A549 (cell line): ENCODE results near the gene RPRD2. TPM values are rescaled to one million over a fixed set of nuclear protein-coding genes. Genes with fewer than 3 reads are reported as not detected.

Experiments used
- ATAC-seq, 2 experiments: fragments of 200-7000 bp in 1 of 2; fragments of >200 bp in 1 of 2; cut with Nextera tagmentation in 1 of 2; cut with Tn5 transposase in 1 of 2; 3 replicates each; pipeline versions ENCODE4 v1.8.0 to v1.9.1; 2018 to 2020; ENCODE audit warnings: mild to moderate bottlenecking in 1 of 2, moderate library complexity in 1 of 2
- CTCF ChIA-PET: fragments of 300-600 bp; sonication (Branson Sonifier 250); formaldehyde crosslinking; extraction: SDS; loops from one replicate; lab custom pipeline; 2021; ENCODE audit warnings: antibody characterized with exemption, inconsistent platforms; lab: Yijun Ruan, JAX
- POLR2A ChIA-PET: fragments of 350-600 bp; formaldehyde crosslinking; extraction: SDS; loops from one replicate; lab custom pipeline; 2021; ENCODE audit warnings: antibody characterized with exemption, inconsistent platforms; lab: Yijun Ruan, JAX
- DNase-seq, 2 experiments: peaks; one replicate each; pipeline versions ENCODE4 v3.0.0 to v3.0.0-alpha.2; 2011 to 2016; ENCODE audit warnings: low read depth in 1 of 2, low spot score in 1 of 2
- FAIRE-seq: peaks from 2 replicates; lab custom pipeline; 2011; peaks lifted over from hg19 to GRCh38; lab: Jason Lieb, UNC
- H3K27ac ChIP-seq, 2 experiments: fragments of >200 bp; sonication (Bioruptor Twin); formaldehyde crosslinking; 3 replicates each; pipeline ENCODE4 v1.5.1; 2016 to 2017
- H3K4me1 ChIP-seq: fragments of >200 bp; sonication (Bioruptor Twin); formaldehyde crosslinking; 3 replicates; pipeline ENCODE4 v1.6.1; 2016
- H3K4me2 ChIP-seq: fragments of >200 bp; sonication (Bioruptor Twin); formaldehyde crosslinking; 3 replicates; pipeline ENCODE4 v1.6.1; 2016
- H3K4me3 ChIP-seq: fragments of >200 bp; sonication (Bioruptor Twin); formaldehyde crosslinking; 3 replicates; pipeline ENCODE4 v1.5.1; 2016
- H3K9me3 ChIP-seq: fragments of >200 bp; sonication (Bioruptor Twin); formaldehyde crosslinking; 3 replicates; pipeline ENCODE4 v1.6.1; 2016
- CBX8 ChIP-seq: fragments of 200-600 bp; sonication (generic); IDR thresholded peaks from 2 replicates; pipeline ENCODE4 v1.6.1; 2016
- CEBPB ChIP-seq, 2 experiments: fragments of >200 bp in 1 of 2; sonication (Bioruptor Twin) in 1 of 2; formaldehyde crosslinking in 1 of 2; IDR thresholded peaks; 2 replicates each; pipeline ENCODE4 v1.6.1; 2012 to 2016
- CHD2 ChIP-seq: fragments of 150-350 bp; IDR thresholded peaks from 2 replicates; pipeline ENCODE4 v1.6.1; 2014; ENCODE audit warnings: low read length; ENCODE audit not compliant: partially characterized antibody
- EHMT2 ChIP-seq: fragments of 200-600 bp; sonication (generic); IDR thresholded peaks from 2 replicates; pipeline ENCODE4 v1.6.1; 2016; ENCODE audit warnings: antibody characterized with exemption, low read depth, mild to moderate bottlenecking, moderate library complexity
- FOSB ChIP-seq: fragments of 250-450 bp; sonication (Bioruptor Pico); IDR thresholded peaks from 2 replicates; pipeline ENCODE4 v1.5.0; 2020; ENCODE audit warnings: mild to moderate bottlenecking, moderate library complexity
- FOSL2 ChIP-seq, 2 experiments: fragments of 450-650 bp in 1 of 2; fragments of >200 bp in 1 of 2; sonication (Bioruptor Twin) in 1 of 2; formaldehyde crosslinking; IDR thresholded peaks; 2 replicates each; pipeline versions ENCODE4 v1.5.0 to v1.6.1; 2016 to 2020; ENCODE audit warnings: mild to moderate bottlenecking in 1 of 2, moderate library complexity in 1 of 2
- GATA3 ChIP-seq: IDR thresholded peaks from 2 replicates; pipeline ENCODE4 v1.6.1; 2012; ENCODE audit warnings: borderline replicate concordance
- HEYL ChIP-seq: fragments of 250-450 bp; sonication (Bioruptor Pico); IDR thresholded peaks from 2 replicates; pipeline ENCODE4 v1.8.0; 2021; ENCODE audit warnings: mild to moderate bottlenecking, moderate library complexity
- HOXA7 ChIP-seq: fragments of 250-450 bp; sonication (Bioruptor Pico); IDR thresholded peaks from 2 replicates; pipeline ENCODE4 v1.5.0; 2020; ENCODE audit warnings: mild to moderate bottlenecking, moderate library complexity
- HOXB13 ChIP-seq: fragments of 250-450 bp; sonication (Bioruptor Pico); IDR thresholded peaks from 2 replicates; pipeline ENCODE4 v1.5.0; 2020; ENCODE audit warnings: low read depth, mild to moderate bottlenecking, moderate library complexity
- KDM1A ChIP-seq: fragments of 200-600 bp; sonication (generic); IDR thresholded peaks from 2 replicates; pipeline ENCODE4 v1.6.1; 2016; ENCODE audit warnings: low read depth, mild to moderate bottlenecking
- KDM5A ChIP-seq: fragments of 200-600 bp; sonication (generic); IDR thresholded peaks from 2 replicates; pipeline ENCODE4 v1.6.1; 2016; ENCODE audit warnings: antibody characterized with exemption, mild to moderate bottlenecking
- MAFK ChIP-seq: fragments of 450-650 bp; IDR thresholded peaks from 2 replicates; pipeline ENCODE4 v1.6.1; 2014; ENCODE audit not compliant: partially characterized antibody
- MYC ChIP-seq: IDR thresholded peaks from 2 replicates; pipeline ENCODE4 v1.6.1; 2012; ENCODE audit warnings: mild to moderate bottlenecking, inconsistent platforms, low read length, improper control_type of control experiment, borderline replicate concordance
- NPAS2 ChIP-seq: fragments of 250-450 bp; sonication (Bioruptor Pico); IDR thresholded peaks from 2 replicates; pipeline ENCODE4 v1.8.0; 2022; ENCODE audit warnings: mild to moderate bottlenecking, moderate library complexity, borderline replicate concordance
- POLR2AphosphoS2 ChIP-seq: conservative IDR thresholded peaks from 2 replicates; pipeline ENCODE4 v1.6.1; 2012; ENCODE audit warnings: low read length, improper control_type of control experiment, inconsistent platforms
- RARB ChIP-seq: fragments of 250-450 bp; sonication (Bioruptor Pico); IDR thresholded peaks from 2 replicates; pipeline ENCODE4 v1.8.0; 2021; ENCODE audit warnings: mild to moderate bottlenecking, moderate library complexity
- RCOR1 ChIP-seq: fragments of 150-350 bp; IDR thresholded peaks from 2 replicates; pipeline ENCODE4 v1.6.1; 2014; ENCODE audit warnings: antibody characterized with exemption, low read length, low read depth
- RNF2 ChIP-seq: fragments of 200-600 bp; sonication (generic); IDR thresholded peaks from 2 replicates; pipeline ENCODE4 v1.6.1; 2016; ENCODE audit warnings: low read depth, mild to moderate bottlenecking, antibody characterized with exemption, moderate library complexity, borderline replicate concordance
- SMC3 ChIP-seq: fragments of >200 bp; sonication (Bioruptor Twin); formaldehyde crosslinking; IDR thresholded peaks from 3 replicates; pipeline ENCODE4 v1.6.1; 2018; ENCODE audit warnings: inconsistent platforms
- TFCP2L1 ChIP-seq: fragments of 250-450 bp; sonication (Bioruptor Pico); IDR thresholded peaks from 2 replicates; pipeline ENCODE4 v1.5.0; 2021; ENCODE audit warnings: mild to moderate bottlenecking
- ZC3H11A ChIP-seq: fragments of 450-650 bp; IDR thresholded peaks from 2 replicates; pipeline ENCODE4 v1.6.1; 2014; ENCODE audit warnings: antibody characterized with exemption, mild to moderate bottlenecking
- ZFP36 ChIP-seq: fragments of 450-650 bp; IDR thresholded peaks from 2 replicates; pipeline ENCODE4 v1.6.1; 2014; ENCODE audit warnings: borderline replicate concordance; ENCODE audit not compliant: partially characterized antibody
- ZNF302 ChIP-seq: fragments of 250-450 bp; sonication (Bioruptor Pico); IDR thresholded peaks from 2 replicates; pipeline ENCODE4 v1.9.0; 2021; ENCODE audit warnings: inconsistent platforms, mild to moderate bottlenecking, moderate library complexity
- WGBS: methylation state at CpG from one replicate; pipeline ENCODE4 v1.1.6; 2017; ENCODE audit errors: missing lambda C conversion rate; 5-methylcytosine and 5-hydroxymethylcytosine counted together
- polyA minus RNA-seq: library from RNA; depleted of rRNA, polyadenylated mRNA; stranded (reverse); fragments of >200 nt; gene quantifications from 2 replicates; pipeline ENCODE4 v1.2.3, GENCODE V29; 2011; rRNA and poly(A)+ RNA removed
- polyA plus RNA-seq, 4 experiments: library from polyadenylated mRNA; depleted of rRNA in 3 of 4; stranded (reverse); fragments of >200 nt; fragmentation: RNase III in 1 of 4; extraction: RNeasy Plus Mini Kit Qiagen cat#74134 plus additional on column Dnase treatment in 1 of 4; gene quantifications; 2 replicates in 3 of 4; 3 replicates in 1 of 4; pipeline ENCODE4 v1.2.3, GENCODE V29; 2011 to 2017
- TF ChIP-seq, protein P1 (sequence below): IDR thresholded peaks from 2 replicates; pipeline ENCODE4 v1.6.1; 2012
- TF ChIP-seq, protein P2 (sequence below): fragments of 150-350 bp; IDR thresholded peaks from 2 replicates; pipeline ENCODE4 v1.6.1; 2014; ENCODE audit warnings: low read depth, mild to moderate bottlenecking, low read length
- TF ChIP-seq, protein P3 (sequence below): fragments of 200-600 bp; sonication (generic); IDR thresholded peaks from 2 replicates; pipeline ENCODE4 v1.6.1; 2016; ENCODE audit warnings: antibody characterized with exemption, mild to moderate bottlenecking, moderate library complexity
- TF ChIP-seq, protein P4 (sequence below): fragments of >200 bp; sonication (Bioruptor Twin); formaldehyde crosslinking; IDR thresholded peaks from 3 replicates; pipeline ENCODE4 v1.5.1; 2016
- TF ChIP-seq, protein P5 (sequence below): fragments of 450-650 bp; IDR thresholded peaks from 2 replicates; pipeline ENCODE4 v1.6.1; 2014; ENCODE audit warnings: antibody characterized with exemption

RPRD2 gene
- polyA plus RNA-seq (2011; rRNA removed), result 20.8 and 21.1 TPM in 2 replicates
- polyA plus RNA-seq (2012; cell fraction: cytosol; rRNA removed), result 7.7 and 10.0 TPM in 2 replicates
- polyA plus RNA-seq (2012; cell fraction: nucleus; rRNA removed), result 9.9 and 12.3 TPM in 2 replicates
- polyA plus RNA-seq (2017; fragmentation: RNase III; extraction: RNeasy Plus Mini Kit Qiagen cat#74134 plus additional on column Dnase treatment), result 9.0 to 10.3 TPM (median 9.8 TPM) in 3 replicates
- 17.3 and 20.5 TPM in 2 replicates for polyA minus RNA-seq

DNA sequence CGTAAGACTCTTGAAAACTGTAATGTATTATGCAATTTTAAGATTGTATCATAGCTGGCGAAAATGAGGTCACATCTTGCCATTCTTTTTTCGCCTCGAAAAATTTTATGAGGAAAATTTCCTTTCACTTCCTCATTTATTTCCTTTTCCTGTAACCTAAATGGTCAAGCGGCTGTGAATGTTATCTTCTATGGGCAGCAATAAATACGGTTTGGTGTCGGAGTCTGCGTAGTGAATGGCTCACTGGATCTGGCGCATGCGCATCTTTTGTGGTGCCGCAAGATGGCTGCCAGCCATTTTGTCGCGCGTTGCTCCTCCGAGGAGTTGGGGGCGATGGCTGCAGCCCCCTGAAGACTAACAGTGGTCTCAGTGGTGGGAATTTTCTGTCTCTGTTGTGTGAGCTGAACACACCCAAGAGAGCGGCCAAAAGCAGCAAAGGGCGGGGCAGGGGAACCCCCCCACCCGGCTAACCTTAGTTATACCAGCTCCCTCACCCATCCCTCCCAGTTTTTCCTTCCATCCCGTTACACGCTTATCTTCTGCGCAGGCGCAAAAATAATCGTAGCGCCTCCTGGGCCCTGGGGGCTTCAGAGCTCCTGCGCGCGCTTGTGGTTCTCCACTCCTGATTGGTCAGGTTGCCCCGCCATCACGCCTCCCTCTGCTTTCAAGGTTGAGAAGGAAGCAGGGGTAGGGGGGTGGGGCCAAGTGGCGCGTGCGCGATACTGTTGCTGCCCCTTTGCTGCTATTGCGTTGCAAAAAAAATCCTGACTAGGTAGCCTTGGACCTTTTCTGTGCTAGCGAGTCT lies at the start of gene RPRD2:
TSS of gene RPRD2 (plus strand) at position 722 of the 805 bp plus-strand sequence. CDS start 568 bp downstream, outside the sequence.
- peak; percentile 99 to 100 for DNase-seq
- H3K27ac ChIP-seq, result peak within 1 kb of the TSS; percentile 94
- H3K4me1 ChIP-seq, result peaks cover 34% of the 10 kb centered on the region
- ChIA-PET POLR2A (interaction anchor here (0.5 to 2.4 kb wide), 33 partner anchors 8 to 562 kb away, joined by 3 to 17 read pairs (median 4); partner anchors contain the start of genes FALEC, GOLPH3L, MCL1 and SETDB1), CTCF (interaction anchor here (0.7 to 1.9 kb wide), 4 partner anchors 9 to 197 kb away, joined by 3 to 9 read pairs (median 4); no protein-coding TSS in a partner anchor)
- H3K4me2 ChIP-seq, result peak within 1 kb of the TSS; percentile 90
- ATAC-seq, result peak; percentile 89 to 94
- FAIRE-seq, result no peak
- H3K9me3 ChIP-seq, result no peaks in the 10 kb centered on the region
- H3K4me3 ChIP-seq, result peak within 1 kb of the TSS; percentile 68
- WGBS, result 1% methylated on average over 35 of the region's 36 CpGs
- no peak for TF ChIP-seq FOSB (CRISPR knock-in tag)
- no peak for TF ChIP-seq SMC3
- TF ChIP-seq TFCP2L1 (CRISPR knock-in tag), result no peak
- TF ChIP-seq HEYL, result no peak
- TF ChIP-seq ZNF302, result no peak
- TF ChIP-seq HOXB13 (CRISPR knock-in tag), result peak; percentile 39; the same call in 1 of the 2 replicates
- 0 out of 2 replicates have a peak, but pooled peaks have one; percentile 38 for TF ChIP-seq MYC
- TF ChIP-seq KDM1A, result no peak
- no peak for TF ChIP-seq KDM5A
- no peak for TF ChIP-seq RCOR1
- TF ChIP-seq, protein P1, sequence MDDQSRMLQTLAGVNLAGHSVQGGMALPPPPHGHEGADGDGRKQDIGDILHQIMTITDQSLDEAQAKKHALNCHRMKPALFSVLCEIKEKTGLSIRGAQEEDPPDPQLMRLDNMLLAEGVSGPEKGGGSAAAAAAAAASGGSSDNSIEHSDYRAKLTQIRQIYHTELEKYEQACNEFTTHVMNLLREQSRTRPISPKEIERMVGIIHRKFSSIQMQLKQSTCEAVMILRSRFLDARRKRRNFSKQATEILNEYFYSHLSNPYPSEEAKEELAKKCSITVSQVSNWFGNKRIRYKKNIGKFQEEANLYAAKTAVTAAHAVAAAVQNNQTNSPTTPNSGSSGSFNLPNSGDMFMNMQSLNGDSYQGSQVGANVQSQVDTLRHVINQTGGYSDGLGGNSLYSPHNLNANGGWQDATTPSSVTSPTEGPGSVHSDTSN, result no peak
- TF ChIP-seq, protein P2, sequence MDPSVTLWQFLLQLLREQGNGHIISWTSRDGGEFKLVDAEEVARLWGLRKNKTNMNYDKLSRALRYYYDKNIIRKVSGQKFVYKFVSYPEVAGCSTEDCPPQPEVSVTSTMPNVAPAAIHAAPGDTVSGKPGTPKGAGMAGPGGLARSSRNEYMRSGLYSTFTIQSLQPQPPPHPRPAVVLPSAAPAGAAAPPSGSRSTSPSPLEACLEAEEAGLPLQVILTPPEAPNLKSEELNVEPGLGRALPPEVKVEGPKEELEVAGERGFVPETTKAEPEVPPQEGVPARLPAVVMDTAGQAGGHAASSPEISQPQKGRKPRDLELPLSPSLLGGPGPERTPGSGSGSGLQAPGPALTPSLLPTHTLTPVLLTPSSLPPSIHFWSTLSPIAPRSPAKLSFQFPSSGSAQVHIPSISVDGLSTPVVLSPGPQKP, result no peak
- TF ChIP-seq NPAS2 (CRISPR knock-in tag), result no peak
- TF ChIP-seq, protein P3, sequence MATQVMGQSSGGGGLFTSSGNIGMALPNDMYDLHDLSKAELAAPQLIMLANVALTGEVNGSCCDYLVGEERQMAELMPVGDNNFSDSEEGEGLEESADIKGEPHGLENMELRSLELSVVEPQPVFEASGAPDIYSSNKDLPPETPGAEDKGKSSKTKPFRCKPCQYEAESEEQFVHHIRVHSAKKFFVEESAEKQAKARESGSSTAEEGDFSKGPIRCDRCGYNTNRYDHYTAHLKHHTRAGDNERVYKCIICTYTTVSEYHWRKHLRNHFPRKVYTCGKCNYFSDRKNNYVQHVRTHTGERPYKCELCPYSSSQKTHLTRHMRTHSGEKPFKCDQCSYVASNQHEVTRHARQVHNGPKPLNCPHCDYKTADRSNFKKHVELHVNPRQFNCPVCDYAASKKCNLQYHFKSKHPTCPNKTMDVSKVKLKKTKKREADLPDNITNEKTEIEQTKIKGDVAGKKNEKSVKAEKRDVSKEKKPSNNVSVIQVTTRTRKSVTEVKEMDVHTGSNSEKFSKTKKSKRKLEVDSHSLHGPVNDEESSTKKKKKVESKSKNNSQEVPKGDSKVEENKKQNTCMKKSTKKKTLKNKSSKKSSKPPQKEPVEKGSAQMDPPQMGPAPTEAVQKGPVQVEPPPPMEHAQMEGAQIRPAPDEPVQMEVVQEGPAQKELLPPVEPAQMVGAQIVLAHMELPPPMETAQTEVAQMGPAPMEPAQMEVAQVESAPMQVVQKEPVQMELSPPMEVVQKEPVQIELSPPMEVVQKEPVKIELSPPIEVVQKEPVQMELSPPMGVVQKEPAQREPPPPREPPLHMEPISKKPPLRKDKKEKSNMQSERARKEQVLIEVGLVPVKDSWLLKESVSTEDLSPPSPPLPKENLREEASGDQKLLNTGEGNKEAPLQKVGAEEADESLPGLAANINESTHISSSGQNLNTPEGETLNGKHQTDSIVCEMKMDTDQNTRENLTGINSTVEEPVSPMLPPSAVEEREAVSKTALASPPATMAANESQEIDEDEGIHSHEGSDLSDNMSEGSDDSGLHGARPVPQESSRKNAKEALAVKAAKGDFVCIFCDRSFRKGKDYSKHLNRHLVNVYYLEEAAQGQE, result no peak
- TF ChIP-seq, protein P4, sequence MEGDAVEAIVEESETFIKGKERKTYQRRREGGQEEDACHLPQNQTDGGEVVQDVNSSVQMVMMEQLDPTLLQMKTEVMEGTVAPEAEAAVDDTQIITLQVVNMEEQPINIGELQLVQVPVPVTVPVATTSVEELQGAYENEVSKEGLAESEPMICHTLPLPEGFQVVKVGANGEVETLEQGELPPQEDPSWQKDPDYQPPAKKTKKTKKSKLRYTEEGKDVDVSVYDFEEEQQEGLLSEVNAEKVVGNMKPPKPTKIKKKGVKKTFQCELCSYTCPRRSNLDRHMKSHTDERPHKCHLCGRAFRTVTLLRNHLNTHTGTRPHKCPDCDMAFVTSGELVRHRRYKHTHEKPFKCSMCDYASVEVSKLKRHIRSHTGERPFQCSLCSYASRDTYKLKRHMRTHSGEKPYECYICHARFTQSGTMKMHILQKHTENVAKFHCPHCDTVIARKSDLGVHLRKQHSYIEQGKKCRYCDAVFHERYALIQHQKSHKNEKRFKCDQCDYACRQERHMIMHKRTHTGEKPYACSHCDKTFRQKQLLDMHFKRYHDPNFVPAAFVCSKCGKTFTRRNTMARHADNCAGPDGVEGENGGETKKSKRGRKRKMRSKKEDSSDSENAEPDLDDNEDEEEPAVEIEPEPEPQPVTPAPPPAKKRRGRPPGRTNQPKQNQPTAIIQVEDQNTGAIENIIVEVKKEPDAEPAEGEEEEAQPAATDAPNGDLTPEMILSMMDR, result no peak
- TF ChIP-seq MAFK, result no peak
- TF ChIP-seq GATA3, result no peak
- TF ChIP-seq ZFP36, result no peak
- no peak; the same call in 1 of the 2 replicates for TF ChIP-seq RARB (CRISPR knock-in tag)
- TF ChIP-seq, protein P5, sequence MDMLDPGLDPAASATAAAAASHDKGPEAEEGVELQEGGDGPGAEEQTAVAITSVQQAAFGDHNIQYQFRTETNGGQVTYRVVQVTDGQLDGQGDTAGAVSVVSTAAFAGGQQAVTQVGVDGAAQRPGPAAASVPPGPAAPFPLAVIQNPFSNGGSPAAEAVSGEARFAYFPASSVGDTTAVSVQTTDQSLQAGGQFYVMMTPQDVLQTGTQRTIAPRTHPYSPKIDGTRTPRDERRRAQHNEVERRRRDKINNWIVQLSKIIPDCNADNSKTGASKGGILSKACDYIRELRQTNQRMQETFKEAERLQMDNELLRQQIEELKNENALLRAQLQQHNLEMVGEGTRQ, result no peak; the same call in 1 of the 2 replicates
- TF ChIP-seq HOXA7 (CRISPR knock-in tag), result no peak
- peak; percentile 90 to 91 for TF ChIP-seq CEBPB (IDR thresholded peaks at IDR 0.05)
- no peak for TF ChIP-seq FOSL2 (IDR thresholded peaks at IDR 0.05)
- TF ChIP-seq FOSL2 (CRISPR knock-in tag; IDR thresholded peaks at IDR 0.05), result 0 out of 2 replicates have a peak, but pooled peaks have one; percentile 16
- TF ChIP-seq ZC3H11A, result 0 out of 2 replicates have a peak, but pooled peaks have one; percentile 7
- TF ChIP-seq POLR2AphosphoS2, result no peak
- TF ChIP-seq EHMT2, result no peak
- no peak for TF ChIP-seq CBX8
- TF ChIP-seq CHD2, result no peak
- no peak for TF ChIP-seq RNF2
